LNCaP clone FGC (cell line): ENCODE data around the gene SLC6A18.

Experiments
- DNase-seq: peaks from one replicate; pipeline ENCODE4 v3.0.0-alpha.2; 2011; ENCODE audit warnings: low read depth
- H3K4me3 ChIP-seq: 2 replicates; pipeline ENCODE4 v1.5.1; 2011; ENCODE audit warnings: mild to moderate bottlenecking, low read depth, low read length, control low read depth
- TF ChIP-seq, protein P1 (sequence below): IDR thresholded peaks from 2 replicates; pipeline ENCODE4 v1.5.1; 2012; ENCODE audit warnings: mild to moderate bottlenecking; ENCODE audit not compliant: control insufficient read depth, insufficient read depth; ENCODE audit errors: extremely low read depth

SLC6A18 gene

DNA sequence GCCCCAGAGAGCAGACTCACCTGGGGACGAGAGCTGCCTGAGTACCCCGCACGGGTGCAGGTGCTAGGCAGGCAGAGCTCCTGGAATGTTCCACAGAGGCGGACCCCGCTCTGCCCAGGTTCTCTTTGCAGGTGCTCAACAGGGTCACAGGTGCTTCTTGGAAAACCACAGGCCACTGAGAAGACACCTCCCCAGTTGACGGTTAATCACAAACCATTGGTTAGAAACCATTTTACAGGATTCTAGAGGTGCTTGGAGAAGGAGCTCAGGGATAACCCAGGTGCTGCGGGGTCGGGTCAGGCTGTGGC is 41.1 kb upstream of the SLC6A18 start:
- H3K4me3 ChIP-seq, result no peak overlapping the region
- no peak for DNase-seq
- TF ChIP-seq, protein P1, sequence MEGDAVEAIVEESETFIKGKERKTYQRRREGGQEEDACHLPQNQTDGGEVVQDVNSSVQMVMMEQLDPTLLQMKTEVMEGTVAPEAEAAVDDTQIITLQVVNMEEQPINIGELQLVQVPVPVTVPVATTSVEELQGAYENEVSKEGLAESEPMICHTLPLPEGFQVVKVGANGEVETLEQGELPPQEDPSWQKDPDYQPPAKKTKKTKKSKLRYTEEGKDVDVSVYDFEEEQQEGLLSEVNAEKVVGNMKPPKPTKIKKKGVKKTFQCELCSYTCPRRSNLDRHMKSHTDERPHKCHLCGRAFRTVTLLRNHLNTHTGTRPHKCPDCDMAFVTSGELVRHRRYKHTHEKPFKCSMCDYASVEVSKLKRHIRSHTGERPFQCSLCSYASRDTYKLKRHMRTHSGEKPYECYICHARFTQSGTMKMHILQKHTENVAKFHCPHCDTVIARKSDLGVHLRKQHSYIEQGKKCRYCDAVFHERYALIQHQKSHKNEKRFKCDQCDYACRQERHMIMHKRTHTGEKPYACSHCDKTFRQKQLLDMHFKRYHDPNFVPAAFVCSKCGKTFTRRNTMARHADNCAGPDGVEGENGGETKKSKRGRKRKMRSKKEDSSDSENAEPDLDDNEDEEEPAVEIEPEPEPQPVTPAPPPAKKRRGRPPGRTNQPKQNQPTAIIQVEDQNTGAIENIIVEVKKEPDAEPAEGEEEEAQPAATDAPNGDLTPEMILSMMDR, result no peak

DNA sequence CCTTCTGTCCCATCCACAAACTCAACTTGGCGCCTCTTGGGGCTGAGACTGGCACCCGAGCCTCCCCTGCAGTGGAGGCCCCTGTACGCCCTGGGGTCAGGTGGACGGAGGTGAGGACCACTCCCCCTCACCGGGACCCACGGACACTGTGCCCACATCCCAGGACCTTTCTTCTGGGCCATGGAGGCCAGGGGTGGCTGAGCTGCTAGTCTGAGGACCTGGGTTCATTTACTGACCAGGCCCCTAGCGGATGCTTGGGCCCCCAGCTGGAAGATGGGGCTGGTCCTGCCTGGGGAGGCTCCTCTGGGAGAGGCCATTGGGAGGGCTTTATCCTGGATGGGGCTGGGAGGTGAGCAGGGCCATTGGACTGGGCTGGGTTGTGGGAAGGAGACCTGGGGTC is 40.7 kb upstream of the SLC6A18 start:
- H3K4me3 ChIP-seq, result no peak overlapping the region
- no peak for DNase-seq
- TF ChIP-seq, protein P1, result no peak

DNA sequence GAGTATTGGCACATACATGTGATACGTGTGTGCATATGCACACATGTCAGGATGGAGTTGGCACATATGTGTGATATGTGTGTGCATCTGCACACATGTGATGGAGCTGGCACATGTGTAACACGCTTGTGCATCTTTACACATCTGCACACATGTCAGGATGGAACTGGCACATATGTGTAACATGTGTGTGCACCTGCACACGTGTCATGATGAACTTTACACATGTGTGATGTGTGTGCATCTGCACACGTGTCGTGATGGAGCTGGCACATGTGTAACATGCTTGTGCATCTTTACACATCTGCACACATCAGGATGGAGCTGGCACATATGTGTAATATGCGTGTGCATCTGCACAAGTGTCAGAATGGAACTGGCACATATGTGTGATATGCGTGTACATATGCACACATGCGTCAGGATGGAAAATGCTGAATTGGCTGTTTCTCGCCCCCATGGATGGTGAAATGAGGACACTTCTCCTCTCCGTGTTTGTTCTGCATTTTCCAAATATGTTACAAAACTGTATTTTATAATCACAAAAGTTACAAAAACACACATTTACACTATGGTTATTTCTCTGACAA is 40.0 kb upstream of the SLC6A18 start:
- TF ChIP-seq, protein P1, result no peak
- no peak for DNase-seq

DNA sequence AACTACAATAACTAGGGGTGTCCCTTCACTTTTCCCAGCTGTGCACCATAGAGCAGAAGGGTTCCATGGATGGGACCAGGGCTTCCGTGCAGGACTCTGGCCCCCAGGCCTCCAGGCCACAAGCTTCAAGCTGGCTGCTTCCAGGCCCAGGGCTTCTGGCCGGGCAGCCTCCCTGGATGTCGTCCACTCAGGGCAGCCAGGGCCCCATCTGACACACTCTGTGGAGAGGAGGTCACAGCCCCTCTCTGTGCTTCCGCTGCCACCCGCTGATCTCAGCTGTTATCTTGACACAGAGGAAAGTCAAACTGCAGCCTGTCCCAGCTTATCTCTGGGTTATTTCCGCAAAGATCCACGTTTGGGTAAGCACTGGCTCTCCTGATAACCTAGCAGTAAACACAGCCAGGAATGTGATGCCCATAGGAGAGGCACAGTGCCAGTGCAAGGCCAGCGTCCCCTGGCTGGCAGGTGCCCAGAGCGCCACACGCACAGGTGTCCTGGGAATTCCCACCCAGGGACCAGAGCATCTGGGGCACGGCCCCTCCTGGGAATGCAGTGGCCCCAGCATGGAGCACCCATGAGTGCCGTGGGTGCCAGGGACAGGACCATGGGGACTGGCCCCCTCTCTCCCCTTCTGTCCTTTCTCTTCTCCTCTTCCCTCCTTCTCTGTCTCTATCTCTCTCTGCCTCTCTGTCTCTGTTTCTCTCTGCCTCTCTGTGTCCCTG is 39.4 kb upstream of the SLC6A18 start:
- H3K4me3 ChIP-seq, result no peak overlapping the region
- DNase-seq, result no peak
- TF ChIP-seq, protein P1, result no peak

More for the DNA sequence above, 40.0 kb upstream of the SLC6A18 start:
- H3K4me3 ChIP-seq, result no peak overlapping the region

GRCh38 chr5:1186351-1187233 is 38.6 kb upstream of the SLC6A18 start:
- DNase-seq, result no peak
- TF ChIP-seq, protein P1, result no peak
- no peak overlapping the region for H3K4me3 ChIP-seq

GRCh38 chr5:1187234-1187949 is 37.8 kb upstream of the SLC6A18 start:
- no peak for DNase-seq
- H3K4me3 ChIP-seq, result no peak overlapping the region
- TF ChIP-seq, protein P1, result no peak
